Measurements from ENCODE around the gene CD96.
"Not testable (repeated sequence)": the region's sequence is repeated elsewhere in the genome, so short reads cannot be mapped to it uniquely, and the experiment has no call there.

CD96 gene

GRCh38 chr3:111596328-111596727, 54.3 kb downstream of the CD96 start:
- FAIRE-seq, result no peak

GRCh38 chr3:111598139-111598538, 56.1 kb downstream of the CD96 start:
- FAIRE-seq, result no peak

- no peak for FAIRE-seq
Observed at GRCh38 chr3:111598552-111598951, 56.6 kb downstream of the CD96 start.

- no peak for FAIRE-seq
Observed at GRCh38 chr3:111601810-111602209, 59.8 kb downstream of the CD96 start.

DNA sequence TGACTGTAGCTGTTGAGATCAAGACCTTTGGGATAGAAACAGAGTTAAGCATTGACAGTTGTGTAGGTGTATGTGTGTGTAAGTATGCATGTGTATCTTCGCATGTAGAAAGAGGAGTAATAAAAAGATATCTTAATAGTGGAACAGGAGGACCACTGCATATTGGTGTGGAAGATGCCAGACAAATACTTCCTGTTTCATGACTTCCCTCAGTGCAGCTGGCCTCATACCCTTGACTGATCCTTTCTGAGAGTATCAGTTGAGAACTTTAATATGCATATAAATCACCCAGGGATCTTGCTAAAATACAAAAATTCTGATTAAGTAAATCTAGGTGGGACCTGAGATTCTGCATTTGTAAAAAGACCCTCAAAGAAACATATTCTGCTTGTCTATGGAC, 61.7 kb downstream of the CD96 start:
- FAIRE-seq, result no peak

DNA sequence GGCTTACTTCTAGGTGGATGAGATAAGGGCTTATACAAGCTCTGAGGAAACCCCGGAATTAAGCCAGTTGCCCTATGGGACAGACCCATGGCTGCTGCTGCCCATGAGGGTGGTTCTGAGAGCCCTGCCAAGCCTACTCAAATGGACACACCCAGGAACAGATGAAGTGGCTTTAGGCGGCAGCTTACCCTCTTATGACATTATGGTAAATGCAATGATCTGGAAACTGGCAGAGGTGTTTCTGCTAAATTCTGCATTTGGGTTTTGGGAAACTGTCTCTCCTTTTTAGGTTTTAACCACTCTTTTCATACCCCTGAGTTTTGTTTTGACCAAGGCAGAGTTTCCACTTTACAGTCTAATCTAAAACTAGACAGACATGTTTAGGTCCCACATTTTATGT, 62.1 kb downstream of the CD96 start:
- no peak for FAIRE-seq

GRCh38 chr3:111605018-111605417, 63.0 kb downstream of the CD96 start:
- FAIRE-seq, result no peak

- no peak for FAIRE-seq
Observed at GRCh38 chr3:111605493-111605892, 63.5 kb downstream of the CD96 start.

DNA sequence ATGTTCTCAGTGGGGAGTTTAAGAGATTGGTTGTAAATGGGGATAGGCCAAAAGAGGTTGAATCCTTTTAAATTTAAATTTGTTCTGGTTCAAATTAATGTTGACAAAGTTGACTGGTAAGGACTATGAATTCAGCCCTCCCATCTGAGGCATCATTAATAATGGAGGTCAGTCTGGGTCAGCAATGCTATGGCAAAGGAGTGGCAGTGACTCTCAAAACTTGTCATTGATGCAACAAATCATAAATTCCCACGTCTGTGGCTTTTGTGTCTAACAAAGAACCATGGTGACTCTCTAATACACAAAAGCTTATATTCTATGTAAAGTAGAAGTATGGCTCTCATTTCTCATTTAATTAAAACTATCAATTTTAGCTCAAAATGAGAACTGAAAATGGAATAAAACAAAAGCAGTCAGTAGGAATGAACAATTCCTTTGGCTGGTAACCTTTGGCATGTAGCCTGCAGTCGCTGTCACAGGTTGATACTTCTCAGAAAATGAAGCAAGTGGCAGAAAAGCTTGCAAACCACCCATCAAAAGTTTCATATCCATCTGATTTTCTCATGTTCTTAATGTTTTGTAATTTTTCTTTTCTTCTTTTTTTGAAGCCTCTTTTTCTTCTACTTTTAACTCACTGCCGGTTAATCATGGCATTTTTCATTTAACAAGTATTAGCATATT, 65.4 kb downstream of the CD96 start:
- FAIRE-seq, result no peak

GRCh38 chr3:111608383-111608782, 66.4 kb downstream of the CD96 start:
- no peak for FAIRE-seq

DNA sequence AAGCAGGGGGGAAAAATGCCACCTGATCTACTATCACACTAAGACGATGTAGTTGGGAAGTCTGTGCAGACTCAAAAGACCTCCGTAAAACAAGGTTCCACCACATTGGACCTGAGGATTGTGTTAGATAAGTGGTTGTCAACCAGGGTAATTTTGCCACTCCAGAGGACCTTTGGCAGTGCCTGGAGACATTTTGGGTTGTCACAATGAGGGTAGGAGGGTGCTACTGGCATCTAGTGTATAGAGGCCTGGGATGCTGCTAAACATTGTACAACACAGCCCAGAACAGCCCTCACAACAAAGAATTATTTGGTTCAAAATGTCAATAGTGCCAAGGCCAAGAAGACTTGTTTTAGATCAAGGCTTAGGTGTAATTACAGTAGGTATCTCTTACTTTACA, 67.7 kb downstream of the CD96 start:
- no peak for FAIRE-seq

DNA sequence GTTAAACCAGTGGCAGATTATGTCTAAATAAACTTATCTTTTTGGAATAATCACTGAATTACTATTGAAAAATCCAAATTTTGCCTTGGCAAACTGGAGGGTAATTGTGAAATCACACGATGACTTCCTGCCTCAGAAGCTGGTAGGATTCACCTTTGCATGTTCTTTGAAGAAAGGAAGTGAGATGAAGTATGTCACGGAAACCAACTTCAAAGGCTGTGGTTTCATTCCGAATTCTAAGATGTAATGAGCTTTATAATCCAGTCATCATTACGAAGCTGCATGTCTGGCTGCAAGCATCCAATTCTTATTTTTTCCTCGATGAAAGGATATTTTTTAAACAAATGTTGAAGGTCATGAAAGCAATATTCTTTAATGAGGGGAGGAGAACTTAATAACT, 68.2 kb downstream of the CD96 start:
- no peak for FAIRE-seq

DNA sequence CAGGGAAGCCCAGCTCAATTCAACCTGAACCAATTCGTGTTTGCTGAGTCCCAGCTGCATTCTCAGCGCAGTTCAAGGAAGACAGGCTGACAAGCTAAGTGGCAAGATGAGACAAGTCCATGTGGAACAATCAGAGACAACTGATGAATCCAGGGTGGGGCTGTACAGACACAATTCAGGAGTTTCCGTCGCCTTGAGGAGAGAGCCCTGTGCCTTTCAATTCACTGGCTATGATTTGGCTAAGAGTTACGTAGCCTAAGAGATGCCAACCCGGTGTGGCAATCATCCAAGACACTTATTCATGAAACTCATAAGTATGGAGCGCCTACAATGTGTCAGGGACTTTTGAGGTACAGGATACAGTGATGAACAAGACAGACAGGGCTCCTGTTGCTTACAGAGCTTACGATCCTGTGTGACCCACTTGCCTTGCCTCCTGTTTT, 68.6 kb downstream of the CD96 start:
- no peak for FAIRE-seq

DNA sequence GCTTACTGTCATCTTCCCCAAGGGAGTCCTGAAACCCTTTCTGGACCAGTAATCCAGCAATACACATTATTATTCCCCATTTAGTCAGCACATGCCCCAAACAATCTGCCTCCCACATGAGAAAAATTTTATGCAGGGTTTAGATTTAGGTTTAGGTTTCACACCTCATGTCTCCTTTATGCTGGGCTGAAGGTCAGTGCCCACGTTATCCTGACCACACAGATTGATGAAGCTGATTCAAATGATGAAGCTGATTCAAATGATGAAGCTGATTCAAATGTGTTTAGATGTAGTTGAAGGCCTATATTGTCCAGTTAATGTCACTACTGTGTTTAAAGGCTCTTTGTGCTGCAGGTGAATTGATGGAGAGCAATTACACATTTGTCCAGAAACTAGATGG, 71.3 kb downstream of the CD96 start:
- FAIRE-seq, result no peak

DNA sequence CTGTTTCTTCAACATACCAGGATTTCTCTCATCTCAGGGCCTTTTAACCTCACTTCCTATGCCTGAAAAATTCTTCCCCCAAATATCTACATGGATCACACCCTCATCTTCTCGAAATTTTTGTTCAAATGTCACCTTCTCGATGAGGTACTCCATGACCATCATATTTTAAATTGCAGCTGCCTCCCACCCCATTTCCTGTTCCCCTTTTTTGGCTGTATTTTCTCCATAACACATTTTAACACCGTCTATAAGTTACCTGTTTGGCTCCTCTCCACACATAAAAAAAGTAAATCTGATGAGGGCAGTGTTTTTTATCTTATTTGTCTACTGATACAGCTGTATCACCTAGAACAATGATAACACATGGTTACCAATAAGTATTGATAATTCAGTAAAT, 73.9 kb downstream of the CD96 start:
- no peak for FAIRE-seq

GRCh38 chr3:111616417-111617105, 74.6 kb downstream of the CD96 start:
- FAIRE-seq, result no peak

- no peak for FAIRE-seq
Observed at GRCh38 chr3:111617406-111617805, 75.4 kb downstream of the CD96 start.

DNA sequence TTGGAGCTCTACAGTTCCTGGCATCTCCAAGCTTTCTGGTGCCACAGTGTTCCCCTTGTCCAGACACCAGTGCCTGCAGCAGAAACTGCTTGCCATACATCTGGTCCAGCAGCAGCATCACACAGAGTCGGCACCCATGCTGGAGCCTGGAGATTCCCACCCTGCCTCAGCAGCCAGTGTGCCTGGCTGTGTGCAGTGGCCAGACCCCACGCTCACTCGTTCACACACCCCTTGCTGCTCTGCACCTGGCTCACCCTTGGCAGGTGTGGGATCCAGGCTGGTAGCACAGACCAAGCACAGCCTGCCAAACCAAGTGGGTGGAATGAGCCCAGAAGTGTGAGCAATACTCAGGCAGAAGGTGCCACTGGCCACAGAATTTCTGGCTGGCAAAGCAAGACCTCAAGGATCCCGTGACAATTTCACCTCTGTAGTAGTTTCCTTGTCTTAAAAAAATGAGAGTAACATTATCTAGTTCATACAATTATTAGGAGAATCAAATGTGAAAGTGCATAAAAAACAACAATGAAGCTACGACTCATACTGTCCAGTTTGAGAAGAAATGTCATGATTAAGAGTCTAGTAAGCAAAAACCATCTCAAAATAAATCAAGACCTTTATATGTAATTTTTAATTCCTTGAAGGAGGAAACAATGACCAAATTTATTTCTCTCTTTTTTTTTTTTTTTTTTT, 76.1 kb downstream of the CD96 start:
- no peak for FAIRE-seq

GRCh38 chr3:111618945-111619344, 76.9 kb downstream of the CD96 start:
- FAIRE-seq, result no peak

GRCh38 chr3:111619833-111620232, 77.8 kb downstream of the CD96 start:
- no peak for FAIRE-seq

- no peak for FAIRE-seq
Observed at GRCh38 chr3:111621535-111621934, 79.5 kb downstream of the CD96 start.

GRCh38 chr3:111627092-111627491, 85.1 kb downstream of the CD96 start:
- no peak for FAIRE-seq

- FAIRE-seq, result not testable (repeated sequence)
Observed at GRCh38 chr3:111629018-111629417, 87.0 kb downstream of the CD96 start.

DNA sequence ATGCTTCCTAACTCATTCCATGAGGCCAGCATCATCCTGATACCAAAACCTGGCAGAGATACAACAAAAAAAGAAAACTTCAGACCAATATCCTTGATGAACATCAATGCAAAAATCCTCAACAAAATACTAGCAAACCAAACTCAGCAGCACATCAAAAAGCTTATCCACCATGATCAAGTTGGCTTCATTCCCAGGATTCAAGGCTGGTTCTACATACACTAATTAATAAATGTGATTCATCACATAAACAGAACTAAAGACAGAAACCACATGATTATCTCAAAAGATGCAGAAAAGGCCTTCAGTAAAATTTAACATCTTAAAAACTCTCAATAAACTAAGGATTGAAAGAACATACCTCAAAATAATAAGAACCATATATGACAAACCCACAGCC, 88.6 kb downstream of the CD96 start:
- not testable (repeated sequence) for FAIRE-seq
